IMR-90 (cell line): ENCODE measurements around the gene CRISPLD2. TPM values are rescaled to one million over a fixed set of nuclear protein-coding genes. Genes with fewer than 3 reads are reported as not detected.

Experiments used
- ATAC-seq: fragments of 200-7000 bp; cut with Tn5 transposase; 2 replicates; pipeline ENCODE4 v1.9.1; 2020; ENCODE audit warnings: low read depth, mild to moderate bottlenecking, moderate library complexity
- BruUV-seq: library from RNA; stranded (reverse); fragments of 400-500 nt; replicated peaks from 2 replicates; lab custom pipeline; 2021; lab: Mats Ljungman, UMichigan
- CTCF ChIA-PET: fragments of 300-600 bp; formaldehyde crosslinking; extraction: SDS; loops from one replicate; lab custom pipeline; 2021; ENCODE audit warnings: antibody characterized with exemption; lab: Yijun Ruan, JAX
- POLR2A ChIA-PET: fragments of 300-600 bp; sonication (Branson Sonifier 250); formaldehyde crosslinking; loops from one replicate; lab custom pipeline; 2022; ENCODE audit warnings: antibody characterized with exemption; ENCODE audit not compliant: unreplicated experiment; lab: Charles Lee
- DNase-seq: peaks from one replicate; pipeline ENCODE4 v3.0.0; 2013
- H2AFZ ChIP-seq: replicated peaks from 2 replicates; pipeline ENCODE3; 2013; ENCODE audit warnings: low read length, mild to moderate bottlenecking; ENCODE audit not compliant: poor library complexity
- H2AK5ac ChIP-seq: 2 replicates; pipeline ENCODE4 v1.6.1; 2013; ENCODE audit warnings: low read depth, low read length, inconsistent platforms
- H2AK9ac ChIP-seq: replicated peaks from 2 replicates; pipeline ENCODE3; 2013; ENCODE audit warnings: mild to moderate bottlenecking, low read depth, low read length, moderate library complexity; ENCODE audit not compliant: poor library complexity
- H2BK120ac ChIP-seq: 2 replicates; pipeline ENCODE4 v1.6.1; 2013; ENCODE audit warnings: low read depth, low read length, inconsistent platforms
- H2BK15ac ChIP-seq: 3 replicates; pipeline ENCODE4 v1.6.1; 2013; ENCODE audit warnings: low read depth, low read length, inconsistent platforms
- H2BK20ac ChIP-seq: 2 replicates; pipeline ENCODE4 v1.6.1; 2013; ENCODE audit warnings: low read depth, mild to moderate bottlenecking, inconsistent platforms, low read length, moderate library complexity
- H2BK5ac ChIP-seq: 2 replicates; pipeline ENCODE4 v1.6.1; 2013; ENCODE audit warnings: mild to moderate bottlenecking, low read depth, low read length, inconsistent platforms; ENCODE audit not compliant: poor library complexity, severe bottlenecking
- H3K14ac ChIP-seq: replicated peaks from 2 replicates; pipeline ENCODE4 v1.6.1; 2013; ENCODE audit warnings: low read depth, low read length, inconsistent platforms
- H3K18ac ChIP-seq: 2 replicates; pipeline ENCODE4 v1.6.1; 2013; ENCODE audit warnings: low read depth, low read length, control low read depth
- H3K23ac ChIP-seq: 2 replicates; pipeline ENCODE4 v1.6.1; 2013; ENCODE audit warnings: low read depth, low read length, inconsistent platforms
- H3K27ac ChIP-seq: 2 replicates; pipeline ENCODE4 v1.5.1; 2013; ENCODE audit warnings: mild to moderate bottlenecking, control low read depth, low read length; ENCODE audit not compliant: insufficient read depth
- H3K27me3 ChIP-seq: 2 replicates; pipeline ENCODE4 v1.6.1; 2013; ENCODE audit warnings: low read length; ENCODE audit not compliant: control insufficient read depth, insufficient read depth
- H3K36me3 ChIP-seq: 2 replicates; pipeline ENCODE4 v1.6.1; 2013; ENCODE audit warnings: low read length, mixed read lengths; ENCODE audit not compliant: control insufficient read depth, insufficient read depth
- H3K4ac ChIP-seq: 2 replicates; pipeline ENCODE4 v1.6.1; 2013; ENCODE audit warnings: low read depth, low read length, inconsistent platforms
- H3K4me1 ChIP-seq: 2 replicates; pipeline ENCODE4 v1.6.1; 2013; ENCODE audit warnings: low read length, mixed read lengths; ENCODE audit not compliant: control insufficient read depth, insufficient read depth
- H3K4me2 ChIP-seq: 2 replicates; pipeline ENCODE4 v1.6.1; 2013; ENCODE audit warnings: low read depth, mild to moderate bottlenecking, control low read depth, low read length, moderate library complexity
- H3K4me3 ChIP-seq: 2 replicates; pipeline ENCODE4 v1.5.1; 2013; ENCODE audit warnings: low read depth, mild to moderate bottlenecking, control low read depth, low read length, moderate library complexity; ENCODE audit not compliant: insufficient read depth
- H3K56ac ChIP-seq: 2 replicates; pipeline ENCODE4 v1.6.1; 2013; ENCODE audit warnings: low read length, inconsistent platforms; ENCODE audit not compliant: insufficient read depth; ENCODE audit errors: extremely low read depth
- H3K79me1 ChIP-seq, 2 experiments: 2 replicates each; pipeline ENCODE4 v1.6.1; 2013; ENCODE audit warnings: low read length in 2 of 2, inconsistent platforms in 1 of 2, low read depth in 1 of 2
- H3K9ac ChIP-seq: 2 replicates; pipeline ENCODE4 v1.6.1; 2013; ENCODE audit warnings: low read depth, low read length, control low read depth
- H3K9me1 ChIP-seq: 2 replicates; pipeline ENCODE4 v1.6.1; 2013; ENCODE audit warnings: low read length, inconsistent platforms; ENCODE audit not compliant: insufficient read depth
- H3K9me3 ChIP-seq: 2 replicates; pipeline ENCODE4 v1.6.1; 2013; ENCODE audit warnings: low read length; ENCODE audit not compliant: control insufficient read depth, insufficient read depth
- H4K20me1 ChIP-seq: 2 replicates; pipeline ENCODE4 v1.6.1; 2013; ENCODE audit warnings: low read length, inconsistent platforms; ENCODE audit not compliant: insufficient read depth
- H4K5ac ChIP-seq: 2 replicates; pipeline ENCODE4 v1.6.1; 2013; ENCODE audit warnings: mild to moderate bottlenecking, low read depth, low read length, control low read depth
- H4K8ac ChIP-seq, 2 experiments: 2 replicates each; pipeline ENCODE4 v1.6.1; 2013; ENCODE audit warnings: low read depth in 2 of 2, low read length in 2 of 2, control low read depth in 1 of 2, inconsistent platforms in 1 of 2
- H4K91ac ChIP-seq: 2 replicates; pipeline ENCODE4 v1.6.1; 2013; ENCODE audit warnings: low read depth, low read length, inconsistent platforms; ENCODE audit not compliant: insufficient read depth
- BHLHE40 ChIP-seq: fragments of 150-350 bp; IDR thresholded peaks from 2 replicates; pipeline ENCODE4 v1.6.1; 2016; ENCODE audit warnings: mild to moderate bottlenecking, low read depth, low read length
- CEBPB ChIP-seq: IDR thresholded peaks from 2 replicates; pipeline ENCODE4 v1.6.1; 2012; ENCODE audit warnings: low read depth, low read length, improper control_type of control experiment
- CHD1 ChIP-seq: IDR thresholded peaks from 2 replicates; pipeline ENCODE4 v1.6.1; 2012; ENCODE audit warnings: low read depth, low read length, improper control_type of control experiment
- ELK1 ChIP-seq: fragments of 150-350 bp; IDR thresholded peaks from 2 replicates; pipeline ENCODE4 v1.6.1; 2016; ENCODE audit warnings: low read depth, mild to moderate bottlenecking, low read length, moderate library complexity, borderline replicate concordance
- FOS ChIP-seq: fragments of 150-350 bp; IDR thresholded peaks from 2 replicates; pipeline ENCODE4 v1.6.1; 2016; ENCODE audit warnings: low read depth, low read length
- MAFK ChIP-seq: IDR thresholded peaks from 2 replicates; pipeline ENCODE4 v1.6.1; 2012; ENCODE audit warnings: low read depth, low read length, improper control_type of control experiment
- WGBS, 2 experiments: methylation state at CpG; one replicate each; pipeline versions ENCODE4 v1.1.5 to v1.1.7; 2013; ENCODE audit warnings: missing lambda C conversion rate in 2 of 2; ENCODE audit not compliant: insufficient read length in 1 of 2; ENCODE audit errors: extremely low coverage in 2 of 2; 5-methylcytosine and 5-hydroxymethylcytosine counted together
- dilution Hi-C: fragments of 300-500 bp; cut with HindIII; formaldehyde crosslinking; loops from one replicate; pipeline ENCODE4 v1.14.3; 2018; ENCODE audit warnings: low sequenced_read_pairs; ENCODE audit not compliant: unreplicated experiment
- in situ Hi-C: fragments of 300-500 bp; cut with MboI; formaldehyde crosslinking; loops from 3 replicates; pipeline ENCODE4 v1.14.3; 2019; ENCODE audit warnings: low sequenced_read_pairs, inconsistent platforms, mixed read lengths
- intact Hi-C: fragments of 100-400 bp; cut with micrococcal nuclease; formaldehyde crosslinking; loops from 2 replicates; pipeline ENCODE4 v1.10.0; 2022
- polyA plus RNA-seq, 3 experiments: library from polyadenylated mRNA; depleted of rRNA; stranded (reverse); fragments of >200 nt; gene quantifications; 2 replicates each; pipeline ENCODE4 v1.2.3, GENCODE V29; 2012; ENCODE audit warnings: low replicate concordance in 1 of 3
- total RNA-seq: library from RNA; depleted of rRNA; stranded (reverse); fragments of >200 nt; gene quantifications from 2 replicates; pipeline ENCODE4 v1.2.3, GENCODE V29; 2012
- TF ChIP-seq, protein P1 (sequence below): conservative IDR thresholded peaks from 2 replicates; pipeline ENCODE4 v1.5.1; 2012; ENCODE audit warnings: mild to moderate bottlenecking, low read depth, low read length, improper control_type of control experiment

Gene CRISPLD2
- total and polyA plus RNA-seq, 2 of the 4 experiments (the other 2 are of a cell fraction), result 23.1 to 37.5 TPM

- peak overlapping the region; percentile 7 for H2AFZ ChIP-seq
- ATAC-seq (no peak), DNase-seq (no peak)
- H3K9me1 ChIP-seq, result peaks cover 3% of the 10 kb centered on the region
- 0 out of 2 replicates have a peak overlapping the region, but pooled peaks have one; percentile 18 for H2AK5ac ChIP-seq
- no TSS peak for BruUV-seq
- no peak overlapping the region for H3K14ac ChIP-seq
- no peak overlapping the region for H4K8ac ChIP-seq
- H3K9me3 ChIP-seq, result peaks cover 5% of the 10 kb centered on the region
- H2BK15ac ChIP-seq, result no peak overlapping the region
- no peak overlapping the region for H2BK5ac ChIP-seq
- WGBS, 2 experiments, result 95% methylated on average over 4 of the region's 13 CpGs; no CpG with 5 or more reads in 1 of the 2 experiments
- peaks cover 55% of the 10 kb centered on the region for H3K36me3 ChIP-seq
- H2BK20ac ChIP-seq, result no peak overlapping the region
- no peaks in the 10 kb centered on the region for H4K20me1 ChIP-seq
- H3K9ac ChIP-seq, result no peak overlapping the region
- no peak overlapping the region for H3K27ac ChIP-seq
- no peak overlapping the region for H3K23ac ChIP-seq
- in situ Hi-C loops (no loop called here), dilution Hi-C loops (no loop called here), intact Hi-C loops (no loop called here)
- no peak overlapping the region for H2BK120ac ChIP-seq
- no peak overlapping the region for H3K4me2 ChIP-seq
- H3K4ac ChIP-seq, result no peak overlapping the region
- H4K5ac ChIP-seq, result no peak overlapping the region
- no peak for TF ChIP-seq ELK1
- TF ChIP-seq FOS, result no peak
- TF ChIP-seq BHLHE40, result no peak
- no peak for TF ChIP-seq CHD1
- no peak for TF ChIP-seq CEBPB
- TF ChIP-seq, protein P1, sequence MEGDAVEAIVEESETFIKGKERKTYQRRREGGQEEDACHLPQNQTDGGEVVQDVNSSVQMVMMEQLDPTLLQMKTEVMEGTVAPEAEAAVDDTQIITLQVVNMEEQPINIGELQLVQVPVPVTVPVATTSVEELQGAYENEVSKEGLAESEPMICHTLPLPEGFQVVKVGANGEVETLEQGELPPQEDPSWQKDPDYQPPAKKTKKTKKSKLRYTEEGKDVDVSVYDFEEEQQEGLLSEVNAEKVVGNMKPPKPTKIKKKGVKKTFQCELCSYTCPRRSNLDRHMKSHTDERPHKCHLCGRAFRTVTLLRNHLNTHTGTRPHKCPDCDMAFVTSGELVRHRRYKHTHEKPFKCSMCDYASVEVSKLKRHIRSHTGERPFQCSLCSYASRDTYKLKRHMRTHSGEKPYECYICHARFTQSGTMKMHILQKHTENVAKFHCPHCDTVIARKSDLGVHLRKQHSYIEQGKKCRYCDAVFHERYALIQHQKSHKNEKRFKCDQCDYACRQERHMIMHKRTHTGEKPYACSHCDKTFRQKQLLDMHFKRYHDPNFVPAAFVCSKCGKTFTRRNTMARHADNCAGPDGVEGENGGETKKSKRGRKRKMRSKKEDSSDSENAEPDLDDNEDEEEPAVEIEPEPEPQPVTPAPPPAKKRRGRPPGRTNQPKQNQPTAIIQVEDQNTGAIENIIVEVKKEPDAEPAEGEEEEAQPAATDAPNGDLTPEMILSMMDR, result no peak
- no peak for TF ChIP-seq MAFK
- no peak overlapping the region for H3K4me3 ChIP-seq
- H2AK9ac ChIP-seq, result no peak overlapping the region
- H4K91ac ChIP-seq, result no peak overlapping the region
- H3K56ac ChIP-seq, result no peak overlapping the region
- H3K79me1 ChIP-seq, result no peaks in the 10 kb centered on the region
- no peaks in the 10 kb centered on the region for H3K27me3 ChIP-seq
- ChIA-PET POLR2A (no interaction called here), CTCF (no interaction called here)
- peaks cover 11% of the 10 kb centered on the region for H3K4me1 ChIP-seq
- no peak overlapping the region for H3K18ac ChIP-seq
Observed at GRCh38 chr16:84876873-84877606, 57.3 kb downstream of the CRISPLD2 start.
